Stimulated activated CD4-positive, alpha-beta T cell treated with anti-CD3 and anti-CD28 coated beads, Interleukin-2, amount 100 ng/mL, for 4 hours (primary cell): ENCODE results near the gene HEPHL1.
"Not testable (repeated sequence)": the region's sequence is repeated elsewhere in the genome, so short reads cannot be mapped to it uniquely, and the experiment has no call there.

Source experiments
- DNase-seq: peaks from one replicate; pipeline ENCODE4 v3.0.0-alpha.2; 2020; ENCODE audit warnings: low read depth

The HEPHL1 gene

GRCh38 chr11:94090401-94090800 is 69.2 kb downstream of the HEPHL1 start:
- DNase-seq = no peak

GRCh38 chr11:94091091-94091490 is 69.9 kb downstream of the HEPHL1 start:
- no peak for DNase-seq

- no peak for DNase-seq
Observed at GRCh38 chr11:94100253-94100652, 79.1 kb downstream of the HEPHL1 start.

GRCh38 chr11:94103471-94103870 is 82.3 kb downstream of the HEPHL1 start:
- DNase-seq = no peak

- no peak for DNase-seq
Observed at GRCh38 chr11:94104734-94105133, 83.6 kb downstream of the HEPHL1 start.

GRCh38 chr11:94106716-94107115 is 85.6 kb downstream of the HEPHL1 start:
- no peak for DNase-seq

- DNase-seq = no peak
Observed at GRCh38 chr11:94107363-94107762, 86.2 kb downstream of the HEPHL1 start.

GRCh38 chr11:94111241-94111640 is 90.1 kb downstream of the HEPHL1 start:
- no peak for DNase-seq

- no peak for DNase-seq
Observed at GRCh38 chr11:94111660-94112059, 90.5 kb downstream of the HEPHL1 start.

- DNase-seq = no peak
Observed at GRCh38 chr11:94112206-94112953, 91.2 kb downstream of the HEPHL1 start.

- DNase-seq = no peak
Observed at GRCh38 chr11:94117197-94117574, 96.0 kb downstream of the HEPHL1 start.

GRCh38 chr11:94117871-94118270 is 96.7 kb downstream of the HEPHL1 start:
- no peak for DNase-seq

GRCh38 chr11:94119676-94120075 is 98.5 kb downstream of the HEPHL1 start:
- not testable (repeated sequence) for DNase-seq

GRCh38 chr11:94120516-94120915 is 99.4 kb downstream of the HEPHL1 start:
- DNase-seq = not testable (repeated sequence)

GRCh38 chr11:94120946-94121345 is 99.8 kb downstream of the HEPHL1 start:
- DNase-seq = no peak

GRCh38 chr11:94125407-94126115 is 104.4 kb downstream of the HEPHL1 start:
- no peak for DNase-seq

- DNase-seq = no peak
Observed at GRCh38 chr11:94127638-94128037, 106.5 kb downstream of the HEPHL1 start.

- peak; percentile 12 for DNase-seq
Observed at GRCh38 chr11:94128291-94128745, 107.2 kb downstream of the HEPHL1 start.

GRCh38 chr11:94128746-94129511 is 107.8 kb downstream of the HEPHL1 start, which contains the start of gene PANX1:
TSS of gene PANX1 (plus strand) at chr11:94128841. CDS start at chr11:94129313, 472 bp downstream.
- peak; percentile 55 for DNase-seq

- DNase-seq = no peak
Observed at GRCh38 chr11:94129512-94130297, 108.6 kb downstream of the HEPHL1 start.

- no peak for DNase-seq
Observed at GRCh38 chr11:94130298-94131046, 109.3 kb downstream of the HEPHL1 start.
